Keratinocyte (primary cell): ENCODE results near the gene GLOD5. TPM values are rescaled to one million over a fixed set of nuclear protein-coding genes. Genes with fewer than 3 reads are reported as not detected.

Experiments used
- DNase-seq: peaks from one replicate; pipeline ENCODE4 v3.0.0-alpha.2; 2011; ENCODE audit warnings: low read depth, missing footprints, low spot score
- FAIRE-seq: peaks from 2 replicates; lab custom pipeline; 2011; peaks lifted over from hg19 to GRCh38; lab: Jason Lieb, UNC
- H2AFZ ChIP-seq: 2 replicates; pipeline ENCODE4 v1.6.0; 2012; ENCODE audit warnings: low read length, control low read depth, inconsistent platforms; ENCODE audit not compliant: control insufficient read depth
- H3K27ac ChIP-seq: 2 replicates; pipeline ENCODE4 v1.5.1; 2011; ENCODE audit warnings: low read length; ENCODE audit not compliant: control insufficient read depth, insufficient read depth
- H3K27me3 ChIP-seq: 3 replicates; pipeline ENCODE4 v1.6.0; 2011; ENCODE audit warnings: low read length; ENCODE audit not compliant: control insufficient read depth, insufficient read depth; ENCODE audit errors: extremely low read depth
- H3K36me3 ChIP-seq, 2 experiments: 2 replicates in 1 of 2; 3 replicates in 1 of 2; pipeline ENCODE4 v1.5.1; 2011; ENCODE audit warnings: low read length in 2 of 2, mild to moderate bottlenecking in 1 of 2; ENCODE audit not compliant: control insufficient read depth in 2 of 2, insufficient read depth in 2 of 2; ENCODE audit errors: extremely low read depth in 1 of 2
- H3K4me1 ChIP-seq: 3 replicates; pipeline ENCODE4 v1.5.1; 2011; ENCODE audit warnings: low read length; ENCODE audit not compliant: control insufficient read depth, insufficient read depth; ENCODE audit errors: extremely low read depth
- H3K4me2 ChIP-seq: 3 replicates; pipeline ENCODE4 v1.6.0; 2011; ENCODE audit warnings: low read depth, low read length; ENCODE audit not compliant: control insufficient read depth, insufficient read depth; ENCODE audit errors: extremely low read depth
- H3K4me3 ChIP-seq, 3 experiments: fragments of 200-600 bp in 1 of 3; sonication (generic) in 1 of 3; 2 replicates in 2 of 3; 3 replicates in 1 of 3; pipeline ENCODE4 v1.5.1; 2011 to 2016; ENCODE audit warnings: low read length in 3 of 3, mild to moderate bottlenecking in 3 of 3, control low read depth in 2 of 3, inconsistent platforms in 1 of 3, low read depth in 1 of 3, mixed read lengths in 1 of 3, mixed run types in 1 of 3, moderate library complexity in 1 of 3; ENCODE audit not compliant: control insufficient read depth in 2 of 3, insufficient read depth in 2 of 3; ENCODE audit errors: extremely low read depth in 1 of 3
- H3K79me2 ChIP-seq: 2 replicates; pipeline ENCODE4 v1.6.0; 2012; ENCODE audit warnings: low read length; ENCODE audit not compliant: control insufficient read depth, insufficient read depth
- H3K9ac ChIP-seq: 3 replicates; pipeline ENCODE4 v1.6.0; 2011; ENCODE audit warnings: low read length; ENCODE audit not compliant: control insufficient read depth, insufficient read depth; ENCODE audit errors: extremely low read depth
- H3K9me1 ChIP-seq: 3 replicates; pipeline ENCODE4 v1.6.0; 2011; ENCODE audit warnings: low read length; ENCODE audit not compliant: control insufficient read depth, insufficient read depth; ENCODE audit errors: extremely low read depth
- H3K9me3 ChIP-seq: 2 replicates; pipeline ENCODE4 v1.5.1; 2012; ENCODE audit warnings: low read depth, low read length; ENCODE audit not compliant: control insufficient read depth
- H4K20me1 ChIP-seq: 3 replicates; pipeline ENCODE4 v1.6.0; 2011; ENCODE audit warnings: low read length; ENCODE audit not compliant: control insufficient read depth, insufficient read depth; ENCODE audit errors: extremely low read depth
- CTCF ChIP-seq, 3 experiments: IDR thresholded peaks in 1 of 3; conservative IDR thresholded peaks in 1 of 3; optimal IDR thresholded peaks in 1 of 3; 2 replicates in 2 of 3; 3 replicates in 1 of 3; pipeline versions ENCODE3 to v1.5.1; 2011; ENCODE audit warnings: low read length in 3 of 3, mild to moderate bottlenecking in 3 of 3, moderate library complexity in 2 of 3, control low read depth in 1 of 3, inconsistent platforms in 1 of 3; ENCODE audit not compliant: insufficient read depth in 2 of 3; ENCODE audit errors: extremely low read depth in 1 of 3
- EZH2 ChIP-seq: IDR thresholded peaks from one replicate; pipeline ENCODE4 v1.6.1; 2012; ENCODE audit warnings: inconsistent platforms, mild to moderate bottlenecking, low read length, moderate library complexity
- dilution Hi-C: fragments of 300-500 bp; cut with MboI; formaldehyde crosslinking; loops from one replicate; pipeline ENCODE4 v1.7.0; 2020; ENCODE audit warnings: low sequenced_read_pairs; ENCODE audit not compliant: extremely low pct_ligation_motif_present
- polyA plus RNA-seq, 5 experiments: library from polyadenylated mRNA; depleted of rRNA in 3 of 5; stranded (reverse) in 3 of 5; stranded (forward) in 1 of 5; unstranded in 1 of 5; fragments of >200 nt; gene quantifications; 1 replicate in 1 of 5; 2 replicates in 3 of 5; 3 replicates in 1 of 5; pipeline versions ENCODE4 v1.2.1 to v1.2.3, GENCODE V29; 2011 to 2012; ENCODE audit warnings: missing spikeins in 2 of 5, low read depth in 1 of 5, low replicate concordance in 1 of 5

The GLOD5 gene
- polyA plus RNA-seq, 1 donor (not counting 4 experiments of a cell fraction or from before 2014, with no cell fraction given): not detected

- dilution Hi-C loops: no loop called here
- no peak overlapping the region for H2AFZ ChIP-seq
- H3K9ac ChIP-seq: no peak overlapping the region
- no peaks in the 10 kb centered on the region for H3K4me1 ChIP-seq
- no peak overlapping the region for H3K4me2 ChIP-seq
- H3K9me3 ChIP-seq: no peaks in the 10 kb centered on the region
- DNase-seq: no peak
- FAIRE-seq: no peak
- no peak for TF ChIP-seq CTCF (optimal IDR thresholded peaks at IDR 0.05 in 1 of 3, IDR thresholded peaks at IDR 0.05 in 1 of 3, conservative IDR thresholded peaks at IDR 0.05 in 1 of 3; ENCODE audit: extremely low read depth in 1 of 3, insufficient read depth in 2 of 3, low read length in 3 of 3)
- TF ChIP-seq EZH2: no peak
- no peaks in the 10 kb centered on the region for H3K36me3 ChIP-seq
- no peaks in the 10 kb centered on the region for H3K79me2 ChIP-seq
- no peaks in the 10 kb centered on the region for H4K20me1 ChIP-seq
- H3K9me1 ChIP-seq: no peaks in the 10 kb centered on the region
- H3K27ac ChIP-seq: no peak overlapping the region
- H3K4me3 ChIP-seq: no peak overlapping the region
- H3K27me3 ChIP-seq: no peaks in the 10 kb centered on the region
Observed at GRCh38 chrX:48753708-48754228, 7.8 kb upstream of the GLOD5 start.

- no peaks in the 10 kb centered on the region for H3K79me2 ChIP-seq
- no peak overlapping the region for H2AFZ ChIP-seq
- H3K9me1 ChIP-seq: no peaks in the 10 kb centered on the region
- H3K36me3 ChIP-seq: no peaks in the 10 kb centered on the region
- FAIRE-seq: no peak
- no peak overlapping the region for H3K4me3 ChIP-seq
- H3K4me1 ChIP-seq: no peaks in the 10 kb centered on the region
- DNase-seq: no peak
- H3K9me3 ChIP-seq: no peaks in the 10 kb centered on the region
- dilution Hi-C loops: no loop called here
- no peak overlapping the region for H3K4me2 ChIP-seq
- H4K20me1 ChIP-seq: no peaks in the 10 kb centered on the region
- H3K27me3 ChIP-seq: no peaks in the 10 kb centered on the region
- H3K9ac ChIP-seq: no peak overlapping the region
- no peak overlapping the region for H3K27ac ChIP-seq
- no peak for TF ChIP-seq CTCF (optimal IDR thresholded peaks at IDR 0.05 in 1 of 3, IDR thresholded peaks at IDR 0.05 in 1 of 3, conservative IDR thresholded peaks at IDR 0.05 in 1 of 3; ENCODE audit: extremely low read depth in 1 of 3, insufficient read depth in 2 of 3, low read length in 3 of 3)
- TF ChIP-seq EZH2: no peak
Observed at GRCh38 chrX:48754238-48754637, 7.3 kb upstream of the GLOD5 start.
